GM12878 (cell line): ENCODE results near the gene TSC22D3. TPM values are rescaled to one million over a fixed set of nuclear protein-coding genes. Genes with fewer than 3 reads are reported as not detected.

Source experiments
- ATAC-seq: fragments of 200-7000 bp; cut with Tn5 transposase; 3 replicates; pipeline ENCODE4 v1.9.1; 2020; ENCODE audit warnings: mild to moderate bottlenecking, moderate library complexity
- BruUV-seq: library from RNA; stranded (reverse); fragments of 400-500 nt; replicated peaks from 2 replicates; lab custom pipeline; 2021; lab: Mats Ljungman, UMichigan
- CTCF ChIA-PET: fragments of 300-600 bp; sonication (Branson Sonifier 250); formaldehyde crosslinking; extraction: SDS; loops from one replicate; lab custom pipeline; 2021; ENCODE audit warnings: inconsistent platforms; lab: Yijun Ruan, JAX
- POLR2A ChIA-PET: fragments of 350-600 bp; formaldehyde crosslinking; extraction: SDS; loops from one replicate; lab custom pipeline; 2021; ENCODE audit warnings: inconsistent platforms; lab: Charles Lee
- RAD21 ChIA-PET: fragments of 300-600 bp; sonication (Branson Sonifier 250); formaldehyde crosslinking; loops from one replicate; lab custom pipeline; 2023; ENCODE audit warnings: antibody characterized with exemption; ENCODE audit not compliant: unreplicated experiment; lab: Charles Lee
- SMC1A ChIA-PET: fragments of 300-600 bp; sonication (Branson Sonifier 250); formaldehyde crosslinking; loops from one replicate; lab custom pipeline; 2023; ENCODE audit not compliant: unreplicated experiment, uncharacterized antibody; lab: Charles Lee
- DNase-seq: peaks from one replicate; pipeline ENCODE4 v3.0.0-alpha.2; 2011; ENCODE audit warnings: low read depth, low spot score
- FAIRE-seq: peaks from 3 replicates; lab custom pipeline; 2011; peaks lifted over from hg19 to GRCh38; lab: Jason Lieb, UNC
- H2AFZ ChIP-seq: 2 replicates; pipeline ENCODE4 v1.6.0; 2011; ENCODE audit warnings: low read depth, low read length, control low read depth; ENCODE audit not compliant: control insufficient read depth
- H3K27ac ChIP-seq: 2 replicates; pipeline ENCODE4 v1.5.1; 2011; ENCODE audit warnings: control low read depth; ENCODE audit not compliant: control insufficient read depth, insufficient read depth
- H3K27me3 ChIP-seq, 2 experiments: replicated peaks in 1 of 2; 2 replicates each; pipeline versions ENCODE4 v1.6.0 to v1.6.1; 2011; ENCODE audit warnings: low read length in 1 of 2; ENCODE audit not compliant: control insufficient read depth in 2 of 2, insufficient read depth in 2 of 2
- H3K36me3 ChIP-seq, 2 experiments: 2 replicates each; pipeline ENCODE4 v1.5.1; 2011; ENCODE audit warnings: low read length in 1 of 2; ENCODE audit not compliant: control insufficient read depth in 2 of 2, insufficient read depth in 2 of 2
- H3K4me1 ChIP-seq: 2 replicates; pipeline ENCODE4 v1.6.1; 2011; ENCODE audit warnings: mild to moderate bottlenecking, low read length, moderate library complexity, mixed read lengths; ENCODE audit not compliant: control insufficient read depth, insufficient read depth
- H3K4me2 ChIP-seq: 2 replicates; pipeline ENCODE4 v1.6.0; 2011; ENCODE audit warnings: control low read depth; ENCODE audit not compliant: control insufficient read depth, insufficient read depth
- H3K4me3 ChIP-seq: fragments of 200-600 bp; sonication (generic); 2 replicates; pipeline ENCODE4 v1.5.1; 2016
- H3K79me2 ChIP-seq: 2 replicates; pipeline ENCODE4 v1.6.0; 2011; ENCODE audit warnings: low read length; ENCODE audit not compliant: control insufficient read depth, insufficient read depth
- H3K9ac ChIP-seq: 2 replicates; pipeline ENCODE4 v1.8.0; 2011; ENCODE audit warnings: low read length, control low read depth, mixed read lengths; ENCODE audit not compliant: control insufficient read depth, insufficient read depth
- H3K9me3 ChIP-seq: replicated peaks from 3 replicates; pipeline ENCODE4 v1.5.1; 2011; ENCODE audit warnings: mild to moderate bottlenecking, low read length; ENCODE audit not compliant: control insufficient read depth, insufficient read depth
- H4K20me1 ChIP-seq: 2 replicates; pipeline ENCODE4 v1.6.0; 2011; ENCODE audit not compliant: control insufficient read depth, insufficient read depth
- BHLHE40 ChIP-seq, 2 experiments: fragments of 450-650 bp in 1 of 2; IDR thresholded peaks; 2 replicates each; pipeline ENCODE4 v1.6.1; 2011 to 2017; ENCODE audit warnings: low read depth in 2 of 2, borderline replicate concordance in 1 of 2, improper control_type of control experiment in 1 of 2, low read length in 1 of 2, mild to moderate bottlenecking in 1 of 2
- CBFB ChIP-seq: IDR thresholded peaks from 2 replicates; pipeline ENCODE4 v1.6.1; 2016; ENCODE audit warnings: antibody characterized with exemption, low read depth
- CBX5 ChIP-seq: sonication (generic); IDR thresholded peaks from 2 replicates; pipeline ENCODE4 v1.6.1; 2016; ENCODE audit warnings: low read depth, moderate library complexity, mild to moderate bottlenecking, inconsistent platforms
- KLF5 ChIP-seq: fragments of 450-650 bp; IDR thresholded peaks from 2 replicates; pipeline ENCODE4 v1.6.1; 2014; ENCODE audit warnings: mild to moderate bottlenecking; ENCODE audit not compliant: partially characterized antibody
- PAX5 ChIP-seq: IDR thresholded peaks from 2 replicates; pipeline ENCODE4 v1.6.1; 2011; ENCODE audit warnings: low read depth, low read length, borderline replicate concordance
- RELA ChIP-seq: fragments of 450-650 bp; IDR thresholded peaks from 2 replicates; pipeline ENCODE4 v1.8.0; 2014; ENCODE audit warnings: borderline replicate concordance; ENCODE audit not compliant: partially characterized antibody
- TCF12 ChIP-seq: IDR thresholded peaks from 2 replicates; pipeline ENCODE4 v1.6.1; 2011; ENCODE audit warnings: low read depth, mild to moderate bottlenecking, low read length
- ZBED1 ChIP-seq: IDR thresholded peaks from 2 replicates; pipeline ENCODE4 v1.6.1; 2016; ENCODE audit warnings: borderline replicate concordance
- whole genome bisulfite sequencing: methylation state at CpG from one replicate; pipeline ENCODE4 v1.1.6; 2016; ENCODE audit warnings: low lambda C conversion rate; ENCODE audit not compliant: insufficient replicate concordance, insufficient coverage; ENCODE audit errors: missing lambda C conversion rate; 5-methylcytosine and 5-hydroxymethylcytosine counted together
- in situ Hi-C: fragments of 300-500 bp; cut with MboI; formaldehyde crosslinking; loops from 9 replicates; pipeline ENCODE4 v1.14.3; 2018; ENCODE audit warnings: mixed read lengths
- intact Hi-C: fragments of 100-400 bp; cut with micrococcal nuclease; formaldehyde crosslinking; loops from one replicate; pipeline ENCODE4 v1.14.2; 2022; ENCODE audit not compliant: unreplicated experiment
- polyA plus RNA-seq, 11 experiments: library from polyadenylated mRNA; depleted of rRNA in 4 of 11; unstranded in 6 of 11; stranded (reverse) in 5 of 11; fragments of >200 nt; fragmentation: Nextera tagmentation in 4 of 11; fragmentation: Illumina TruSeq in 1 of 11; extraction: Ambion mirVana in 4 of 11; extraction: Trizol in 1 of 11; gene quantifications; 1 replicate in 1 of 11; 2 replicates in 10 of 11; pipeline versions ENCODE4 v1.2.1 to v1.2.3, GENCODE V29; 2011 to 2016; ENCODE audit warnings: inconsistent platforms in 2 of 11, missing spikeins in 2 of 11, low read depth in 1 of 11
- total RNA-seq, 4 experiments: library from RNA; depleted of rRNA in 3 of 4; stranded (reverse); fragments of >200 nt in 3 of 4; fragmentation: Illumina TruSeq in 1 of 4; extraction: Trizol in 1 of 4; gene quantifications; 2 replicates each; pipeline versions ENCODE4 v1.2.1 to v1.2.3, GENCODE V29; 2013 to 2021
- TF ChIP-seq, protein P1 (sequence below): fragments of 450-650 bp; IDR thresholded peaks from 2 replicates; pipeline ENCODE4 v1.6.1; 2017; ENCODE audit warnings: mild to moderate bottlenecking, moderate library complexity
- TF ChIP-seq, protein P2 (sequence below): fragments of 450-650 bp; IDR thresholded peaks from 2 replicates; pipeline ENCODE4 v1.6.1; 2014; ENCODE audit warnings: mild to moderate bottlenecking
- TF ChIP-seq, protein P3 (sequence below): fragments of 150-350 bp; IDR thresholded peaks from 2 replicates; pipeline ENCODE4 v1.6.1; 2016; ENCODE audit warnings: low read depth, low read length

Gene TSC22D3
- total and polyA plus RNA-seq, 10 of the 15 experiments (the other 5 are each of a cell fraction or from before 2014, with no cell fraction given), result 4.6 to 122 (median 16.1) TPM

DNA sequence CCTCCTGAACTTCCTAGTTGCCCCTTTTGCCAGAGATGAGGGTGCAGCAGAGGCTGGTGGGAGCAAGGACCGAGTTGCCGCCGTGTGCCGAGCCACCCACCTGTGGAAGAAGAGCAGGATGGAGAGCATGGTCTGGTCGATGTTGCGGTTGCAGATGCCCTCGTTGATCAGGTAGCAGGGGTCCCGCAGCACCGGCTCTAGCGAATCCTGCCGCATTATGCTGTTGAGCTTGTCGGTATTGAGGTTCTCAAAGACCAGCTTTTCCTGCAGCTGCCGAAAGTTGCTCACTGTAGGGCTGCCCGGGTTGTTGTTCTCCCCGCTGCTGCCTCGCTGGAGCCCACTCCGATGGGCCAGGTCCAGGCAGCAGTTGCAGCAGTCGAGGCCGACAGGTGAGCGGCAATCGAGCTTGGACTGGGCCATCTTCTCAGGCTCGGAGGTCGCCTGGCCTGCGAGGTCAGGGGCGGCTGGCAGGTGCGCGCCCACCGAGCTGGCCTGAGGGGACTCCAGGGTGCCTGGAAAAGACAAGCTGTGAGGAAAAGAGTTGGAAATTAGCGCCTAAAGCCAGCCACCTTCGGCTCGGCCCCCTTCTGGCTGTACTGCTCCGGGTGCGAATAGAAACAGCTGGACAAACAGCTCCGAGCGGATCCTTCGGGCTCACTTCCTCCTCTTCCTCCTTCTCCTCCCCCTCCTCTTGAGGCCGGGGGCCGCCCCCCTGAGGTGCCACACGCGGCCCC is 420 bp downstream of the TSC22D3 start (continued):
- TF ChIP-seq, protein P1, sequence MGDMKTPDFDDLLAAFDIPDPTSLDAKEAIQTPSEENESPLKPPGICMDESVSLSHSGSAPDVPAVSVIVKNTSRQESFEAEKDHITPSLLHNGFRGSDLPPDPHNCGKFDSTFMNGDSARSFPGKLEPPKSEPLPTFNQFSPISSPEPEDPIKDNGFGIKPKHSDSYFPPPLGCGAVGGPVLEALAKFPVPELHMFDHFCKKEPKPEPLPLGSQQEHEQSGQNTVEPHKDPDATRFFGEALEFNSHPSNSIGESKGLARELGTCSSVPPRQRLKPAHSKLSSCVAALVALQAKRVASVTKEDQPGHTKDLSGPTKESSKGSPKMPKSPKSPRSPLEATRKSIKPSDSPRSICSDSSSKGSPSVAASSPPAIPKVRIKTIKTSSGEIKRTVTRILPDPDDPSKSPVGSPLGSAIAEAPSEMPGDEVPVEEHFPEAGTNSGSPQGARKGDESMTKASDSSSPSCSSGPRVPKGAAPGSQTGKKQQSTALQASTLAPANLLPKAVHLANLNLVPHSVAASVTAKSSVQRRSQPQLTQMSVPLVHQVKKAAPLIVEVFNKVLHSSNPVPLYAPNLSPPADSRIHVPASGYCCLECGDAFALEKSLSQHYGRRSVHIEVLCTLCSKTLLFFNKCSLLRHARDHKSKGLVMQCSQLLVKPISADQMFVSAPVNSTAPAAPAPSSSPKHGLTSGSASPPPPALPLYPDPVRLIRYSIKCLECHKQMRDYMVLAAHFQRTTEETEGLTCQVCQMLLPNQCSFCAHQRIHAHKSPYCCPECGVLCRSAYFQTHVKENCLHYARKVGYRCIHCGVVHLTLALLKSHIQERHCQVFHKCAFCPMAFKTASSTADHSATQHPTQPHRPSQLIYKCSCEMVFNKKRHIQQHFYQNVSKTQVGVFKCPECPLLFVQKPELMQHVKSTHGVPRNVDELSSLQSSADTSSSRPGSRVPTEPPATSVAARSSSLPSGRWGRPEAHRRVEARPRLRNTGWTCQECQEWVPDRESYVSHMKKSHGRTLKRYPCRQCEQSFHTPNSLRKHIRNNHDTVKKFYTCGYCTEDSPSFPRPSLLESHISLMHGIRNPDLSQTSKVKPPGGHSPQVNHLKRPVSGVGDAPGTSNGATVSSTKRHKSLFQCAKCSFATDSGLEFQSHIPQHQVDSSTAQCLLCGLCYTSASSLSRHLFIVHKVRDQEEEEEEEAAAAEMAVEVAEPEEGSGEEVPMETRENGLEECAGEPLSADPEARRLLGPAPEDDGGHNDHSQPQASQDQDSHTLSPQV, result no peak
- 0 out of 2 replicates have a peak, but pooled peaks have one; percentile 10 for TF ChIP-seq TCF12

DNA sequence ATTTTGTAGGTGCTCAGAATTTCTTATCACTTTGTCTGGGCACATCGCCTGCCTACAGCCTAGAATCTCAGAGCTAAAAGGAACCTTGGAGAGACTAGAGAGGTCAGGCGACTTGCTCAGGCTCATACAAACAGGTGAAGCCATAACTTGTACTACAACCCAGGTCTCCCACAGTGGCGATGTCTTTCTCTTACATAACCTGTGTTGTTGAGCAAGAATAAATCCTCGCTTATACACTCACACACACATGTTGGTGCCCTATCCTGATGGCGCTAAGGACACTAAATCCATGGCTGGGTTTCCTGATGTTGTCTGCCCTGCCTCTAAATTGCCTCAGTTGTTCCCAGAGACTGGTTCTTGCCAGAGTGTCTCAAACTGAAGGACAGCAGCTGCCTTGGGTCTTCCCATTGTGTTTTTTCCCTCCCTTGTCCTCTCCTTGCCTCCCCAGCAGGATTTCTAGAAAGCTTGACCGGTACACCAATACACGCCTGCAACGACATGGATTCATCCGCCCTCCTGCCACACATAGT is 1.6 kb downstream of the TSC22D3 start:
- no peaks in the 10 kb centered on the region; the same call in 2 of the 3 replicates for H3K9me3 ChIP-seq
- ChIA-PET CTCF (interaction anchor here (1.0 to 7.5 kb wide), 8 partner anchors 11 to 115 kb away, joined by 3 to 289 read pairs (median 6); no protein-coding TSS in a partner anchor), POLR2A (interaction anchor here (1.6 kb wide), 1 partner anchor 8 kb away, joined by 4 read pairs; no protein-coding TSS in a partner anchor), RAD21 (interaction anchor here (3.5 to 4.6 kb wide), 4 partner anchors 7 to 101 kb away, joined by 19 to 98 read pairs (median 44); no protein-coding TSS in a partner anchor), SMC1A (interaction anchor here (1.1 to 9.4 kb wide), 7 partner anchors 8 to 110 kb away, joined by 3 to 149 read pairs (median 20); no protein-coding TSS in a partner anchor)
- H3K4me1 ChIP-seq, result no peaks in the 10 kb centered on the region
- no peak overlapping the region for H2AFZ ChIP-seq
- intact Hi-C loops, result loop anchor here (10.0 kb wide), 1 partner anchor 749 kb away; no protein-coding TSS in a partner anchor
- no TSS peak for BruUV-seq
- FAIRE-seq, result no peak
- H3K27ac ChIP-seq, result no peak overlapping the region
- H3K4me3 ChIP-seq, result no peak overlapping the region
- in situ Hi-C loops, result no loop called here
- no peaks in the 10 kb centered on the region; a peak in 1 of 4 replicates for H3K27me3 ChIP-seq
- no peaks in the 10 kb centered on the region for H3K79me2 ChIP-seq
- no peaks in the 10 kb centered on the region for H4K20me1 ChIP-seq
- ATAC-seq, result no peak
- H3K36me3 ChIP-seq, result no peaks in the 10 kb centered on the region
- no peak overlapping the region for H3K9ac ChIP-seq
- DNase-seq, result no peak
- no peak overlapping the region for H3K4me2 ChIP-seq
- WGBS, result 66% methylated on average over 9 of the region's 9 CpGs
- TF ChIP-seq CBX5 (no peak), ZBED1 (no peak), KLF5 (no peak), BHLHE40 (IDR thresholded peaks at IDR 0.05; ENCODE audit: borderline replicate concordance in 1 of 2, low read depth in 2 of 2, low read length in 1 of 2) (no peak), TCF12 (no peak), CBFB (no peak), RELA (no peak), PAX5 (no peak)
- TF ChIP-seq, protein P2, sequence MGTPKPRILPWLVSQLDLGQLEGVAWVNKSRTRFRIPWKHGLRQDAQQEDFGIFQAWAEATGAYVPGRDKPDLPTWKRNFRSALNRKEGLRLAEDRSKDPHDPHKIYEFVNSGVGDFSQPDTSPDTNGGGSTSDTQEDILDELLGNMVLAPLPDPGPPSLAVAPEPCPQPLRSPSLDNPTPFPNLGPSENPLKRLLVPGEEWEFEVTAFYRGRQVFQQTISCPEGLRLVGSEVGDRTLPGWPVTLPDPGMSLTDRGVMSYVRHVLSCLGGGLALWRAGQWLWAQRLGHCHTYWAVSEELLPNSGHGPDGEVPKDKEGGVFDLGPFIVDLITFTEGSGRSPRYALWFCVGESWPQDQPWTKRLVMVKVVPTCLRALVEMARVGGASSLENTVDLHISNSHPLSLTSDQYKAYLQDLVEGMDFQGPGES, result no peak
- TF ChIP-seq, protein P3, sequence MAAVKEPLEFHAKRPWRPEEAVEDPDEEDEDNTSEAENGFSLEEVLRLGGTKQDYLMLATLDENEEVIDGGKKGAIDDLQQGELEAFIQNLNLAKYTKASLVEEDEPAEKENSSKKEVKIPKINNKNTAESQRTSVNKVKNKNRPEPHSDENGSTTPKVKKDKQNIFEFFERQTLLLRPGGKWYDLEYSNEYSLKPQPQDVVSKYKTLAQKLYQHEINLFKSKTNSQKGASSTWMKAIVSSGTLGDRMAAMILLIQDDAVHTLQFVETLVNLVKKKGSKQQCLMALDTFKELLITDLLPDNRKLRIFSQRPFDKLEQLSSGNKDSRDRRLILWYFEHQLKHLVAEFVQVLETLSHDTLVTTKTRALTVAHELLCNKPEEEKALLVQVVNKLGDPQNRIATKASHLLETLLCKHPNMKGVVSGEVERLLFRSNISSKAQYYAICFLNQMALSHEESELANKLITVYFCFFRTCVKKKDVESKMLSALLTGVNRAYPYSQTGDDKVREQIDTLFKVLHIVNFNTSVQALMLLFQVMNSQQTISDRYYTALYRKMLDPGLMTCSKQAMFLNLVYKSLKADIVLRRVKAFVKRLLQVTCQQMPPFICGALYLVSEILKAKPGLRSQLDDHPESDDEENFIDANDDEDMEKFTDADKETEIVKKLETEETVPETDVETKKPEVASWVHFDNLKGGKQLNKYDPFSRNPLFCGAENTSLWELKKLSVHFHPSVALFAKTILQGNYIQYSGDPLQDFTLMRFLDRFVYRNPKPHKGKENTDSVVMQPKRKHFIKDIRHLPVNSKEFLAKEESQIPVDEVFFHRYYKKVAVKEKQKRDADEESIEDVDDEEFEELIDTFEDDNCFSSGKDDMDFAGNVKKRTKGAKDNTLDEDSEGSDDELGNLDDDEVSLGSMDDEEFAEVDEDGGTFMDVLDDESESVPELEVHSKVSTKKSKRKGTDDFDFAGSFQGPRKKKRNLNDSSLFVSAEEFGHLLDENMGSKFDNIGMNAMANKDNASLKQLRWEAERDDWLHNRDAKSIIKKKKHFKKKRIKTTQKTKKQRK, result no peak
